ENCODE data around the gene MIGA1.

The MIGA1 gene

DNA sequence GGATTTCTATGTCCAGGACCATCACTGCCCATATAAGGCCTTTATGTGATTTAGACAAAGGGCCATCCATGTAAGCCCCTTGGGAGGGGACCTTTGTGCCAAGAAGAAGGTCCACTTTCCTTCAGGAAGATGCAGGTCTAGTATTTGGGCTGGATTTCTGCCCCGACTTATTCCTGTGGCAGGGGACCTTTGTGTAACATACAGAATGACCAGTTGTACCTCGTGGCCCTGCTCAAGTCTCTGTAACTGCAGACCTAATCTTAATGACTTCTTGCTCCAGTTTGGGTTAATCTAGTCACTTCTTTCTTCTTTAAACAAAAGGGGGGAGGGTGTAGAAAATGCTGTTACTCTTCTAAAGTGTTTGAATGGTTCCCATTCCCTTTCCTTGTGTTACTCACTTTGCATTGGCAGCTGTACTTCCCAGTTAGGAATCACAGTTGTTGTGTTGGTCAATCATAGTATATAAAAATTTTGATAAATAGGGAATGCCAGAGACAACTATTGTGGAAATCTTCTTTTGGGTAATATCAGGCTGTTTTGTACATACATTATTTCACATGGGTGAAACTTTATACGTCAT is 54.2 kb downstream of the MIGA1 start:
- TF ChIP-seq, protein P1, sequence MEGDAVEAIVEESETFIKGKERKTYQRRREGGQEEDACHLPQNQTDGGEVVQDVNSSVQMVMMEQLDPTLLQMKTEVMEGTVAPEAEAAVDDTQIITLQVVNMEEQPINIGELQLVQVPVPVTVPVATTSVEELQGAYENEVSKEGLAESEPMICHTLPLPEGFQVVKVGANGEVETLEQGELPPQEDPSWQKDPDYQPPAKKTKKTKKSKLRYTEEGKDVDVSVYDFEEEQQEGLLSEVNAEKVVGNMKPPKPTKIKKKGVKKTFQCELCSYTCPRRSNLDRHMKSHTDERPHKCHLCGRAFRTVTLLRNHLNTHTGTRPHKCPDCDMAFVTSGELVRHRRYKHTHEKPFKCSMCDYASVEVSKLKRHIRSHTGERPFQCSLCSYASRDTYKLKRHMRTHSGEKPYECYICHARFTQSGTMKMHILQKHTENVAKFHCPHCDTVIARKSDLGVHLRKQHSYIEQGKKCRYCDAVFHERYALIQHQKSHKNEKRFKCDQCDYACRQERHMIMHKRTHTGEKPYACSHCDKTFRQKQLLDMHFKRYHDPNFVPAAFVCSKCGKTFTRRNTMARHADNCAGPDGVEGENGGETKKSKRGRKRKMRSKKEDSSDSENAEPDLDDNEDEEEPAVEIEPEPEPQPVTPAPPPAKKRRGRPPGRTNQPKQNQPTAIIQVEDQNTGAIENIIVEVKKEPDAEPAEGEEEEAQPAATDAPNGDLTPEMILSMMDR (IDR thresholded peaks at IDR 0.05; ENCODE audit: low read depth, low read length): no peak
- H3K27me3 ChIP-seq: no peaks in the 10 kb centered on the region
- H3K4me1 ChIP-seq: no peaks in the 10 kb centered on the region
- H3K36me3 ChIP-seq: no peaks in the 10 kb centered on the region
- no peak overlapping the region for H3K4me3 ChIP-seq (ENCODE audit: low read depth, low read length)
- H3K9me3 ChIP-seq: no peaks in the 10 kb centered on the region
- DNase-seq: no peak

DNA sequence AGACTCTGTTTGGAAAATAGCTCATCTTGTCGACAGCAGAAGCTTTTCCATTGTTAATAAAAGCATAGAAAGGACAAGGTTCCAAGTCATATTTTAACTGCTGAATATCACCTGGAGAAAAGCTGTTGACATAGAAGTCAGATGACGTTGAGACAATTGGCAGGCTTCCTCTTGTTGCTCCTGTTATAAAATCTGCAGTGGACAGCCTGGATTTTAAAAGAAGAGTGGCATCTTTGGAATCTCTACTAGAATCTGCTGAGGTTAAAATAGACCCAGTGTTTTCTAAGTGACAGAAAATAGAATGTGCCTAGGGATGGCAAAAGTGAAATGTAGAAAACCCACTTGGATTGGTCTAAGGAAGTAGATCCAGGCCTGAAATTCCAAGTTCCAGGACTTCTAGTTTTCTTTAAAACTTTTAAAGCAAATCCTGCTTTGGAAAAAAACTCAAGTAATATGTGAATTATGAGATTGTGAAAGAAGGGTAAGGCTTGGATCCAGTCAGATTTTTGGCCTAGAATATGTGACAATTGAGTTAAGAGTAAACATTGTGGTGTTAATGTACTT is 55.4 kb downstream of the MIGA1 start:
- DNase-seq: no peak
- H3K4me1 ChIP-seq: no peaks in the 10 kb centered on the region
- H3K4me3 ChIP-seq (ENCODE audit: low read depth, low read length): no peak overlapping the region
- H3K9me3 ChIP-seq: no peaks in the 10 kb centered on the region
- TF ChIP-seq, protein P1 (IDR thresholded peaks at IDR 0.05; ENCODE audit: low read depth, low read length): no peak
- no peaks in the 10 kb centered on the region for H3K36me3 ChIP-seq
- no peaks in the 10 kb centered on the region for H3K27me3 ChIP-seq

DNA sequence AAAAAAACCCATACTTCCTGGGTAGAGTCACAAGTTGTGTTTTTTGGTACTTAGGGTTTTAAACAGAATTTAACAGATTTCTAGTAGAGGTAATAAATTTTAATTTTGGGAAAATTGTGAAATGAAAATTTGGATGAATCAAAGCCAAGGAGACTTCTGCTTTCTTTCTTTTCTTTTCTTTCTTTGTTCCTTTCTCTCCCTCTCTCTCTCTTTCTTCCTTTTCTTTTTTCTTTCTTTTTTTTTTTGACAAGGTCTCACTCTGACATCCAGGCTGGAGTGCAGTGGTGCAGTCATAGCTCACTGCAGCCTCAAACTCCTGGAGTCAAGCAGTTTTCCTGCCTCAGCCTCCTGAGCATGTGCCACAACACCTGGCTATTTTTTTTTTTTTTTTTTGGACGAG is 62.1 kb downstream of the MIGA1 start:
- TF ChIP-seq, protein P1 (IDR thresholded peaks at IDR 0.05; ENCODE audit: low read depth, low read length): no peak
- H3K4me3 ChIP-seq (ENCODE audit: low read depth, low read length): no peak overlapping the region
- no peaks in the 10 kb centered on the region for H3K9me3 ChIP-seq
- H3K27me3 ChIP-seq: no peaks in the 10 kb centered on the region
- no peaks in the 10 kb centered on the region for H3K36me3 ChIP-seq
- H3K4me1 ChIP-seq: no peaks in the 10 kb centered on the region
- no peak for DNase-seq

DNA sequence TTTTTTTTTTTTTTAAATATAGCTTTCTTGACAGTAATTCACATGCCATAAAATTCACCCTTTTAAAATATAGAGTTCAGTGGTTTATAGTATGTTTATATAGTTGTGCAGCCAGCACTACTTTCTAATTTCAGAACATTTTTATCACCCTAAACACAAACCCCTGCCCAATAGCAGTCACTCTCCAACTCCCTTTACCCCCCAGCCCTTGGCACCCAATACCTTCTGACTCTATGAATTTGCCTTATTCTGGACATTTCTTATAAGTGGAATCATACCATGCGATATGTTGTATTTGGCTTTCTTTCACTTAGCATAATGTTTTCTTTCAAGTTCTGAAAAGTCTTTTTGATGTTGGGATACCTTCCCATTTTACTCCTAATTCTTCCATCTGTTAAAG is 66.5 kb downstream of the MIGA1 start:
- Histone ChIP-seq H3K9me3 (no peaks in the 10 kb centered on the region), H3K4me1 (no peaks in the 10 kb centered on the region), H3K27me3 (no peaks in the 10 kb centered on the region), H3K4me3 (ENCODE audit: low read depth, low read length) (no peak overlapping the region), H3K36me3 (no peaks in the 10 kb centered on the region)
- TF ChIP-seq, protein P1 (IDR thresholded peaks at IDR 0.05; ENCODE audit: low read depth, low read length): no peak
- DNase-seq: no peak

- H3K4me1 ChIP-seq: no peaks in the 10 kb centered on the region
- H3K9me3 ChIP-seq: no peaks in the 10 kb centered on the region
- no peaks in the 10 kb centered on the region for H3K27me3 ChIP-seq
- H3K4me3 ChIP-seq (ENCODE audit: low read depth, low read length): no peak overlapping the region
- H3K36me3 ChIP-seq: no peaks in the 10 kb centered on the region
- no peak for DNase-seq
- TF ChIP-seq, protein P1 (IDR thresholded peaks at IDR 0.05; ENCODE audit: low read depth, low read length): no peak
Observed at GRCh38 chr1:77846966-77847365, 67.5 kb downstream of the MIGA1 start.

- H3K4me1 ChIP-seq: no peaks in the 10 kb centered on the region
- TF ChIP-seq, protein P1 (IDR thresholded peaks at IDR 0.05; ENCODE audit: low read depth, low read length): no peak
- H3K4me3 ChIP-seq (ENCODE audit: low read depth, low read length): no peak overlapping the region
- no peak for DNase-seq
- H3K9me3 ChIP-seq: no peaks in the 10 kb centered on the region
- H3K27me3 ChIP-seq: no peaks in the 10 kb centered on the region
- H3K36me3 ChIP-seq: no peaks in the 10 kb centered on the region
Observed at GRCh38 chr1:77847621-77848080, 68.2 kb downstream of the MIGA1 start.

Measured in BE2C (cell line).